Central memory CD4-positive, alpha-beta T cell (primary cell): ENCODE data around the gene FLOT2.
A peak's percentile ranks its signal among the peaks of the same experiment; 100 is the strongest.
"Not testable (repeated sequence)": the region's sequence is repeated elsewhere in the genome, so short reads cannot be mapped to it uniquely, and the experiment has no call there.

Experiments used
- DNase-seq: peaks from one replicate; pipeline ENCODE4 v3.0.0; 2022

Gene FLOT2

DNA sequence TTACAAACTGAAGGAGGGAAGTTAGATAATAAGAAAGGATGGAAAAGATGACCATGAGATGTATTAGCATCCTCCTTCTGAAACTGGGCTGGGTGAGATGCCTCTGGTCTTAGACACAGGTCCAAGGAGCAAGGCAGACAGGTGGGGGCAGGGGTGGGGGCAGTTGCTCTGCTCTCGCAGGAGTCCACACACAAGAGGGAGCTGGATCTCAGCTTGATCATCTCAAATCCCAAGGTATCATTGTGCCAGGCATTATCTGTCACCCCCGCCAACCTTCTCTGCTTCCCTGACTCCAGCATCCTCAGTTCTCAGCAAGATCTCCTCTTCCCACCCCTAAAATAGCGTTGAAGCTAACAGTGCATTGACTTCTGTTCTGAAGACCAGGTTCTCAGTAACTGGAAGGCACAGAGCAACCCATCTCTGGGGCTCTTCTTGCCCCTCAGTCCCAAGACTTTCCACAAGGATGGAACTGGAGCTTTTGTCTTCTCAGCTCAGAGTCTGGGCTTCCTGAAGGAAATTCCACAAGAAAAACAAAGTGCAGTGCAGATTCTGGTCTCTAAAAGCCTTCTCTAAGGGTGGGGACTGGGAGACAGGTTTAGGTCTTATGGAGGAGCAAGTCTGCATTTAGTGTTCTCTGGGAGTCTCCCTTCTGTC lies 1.6 kb downstream of the FLOT2 start:
- DNase-seq, result no peak

GRCh38 chr17:28893248-28894183 lies 4.0 kb downstream of the FLOT2 start:
- peak; percentile 32 for DNase-seq

DNA sequence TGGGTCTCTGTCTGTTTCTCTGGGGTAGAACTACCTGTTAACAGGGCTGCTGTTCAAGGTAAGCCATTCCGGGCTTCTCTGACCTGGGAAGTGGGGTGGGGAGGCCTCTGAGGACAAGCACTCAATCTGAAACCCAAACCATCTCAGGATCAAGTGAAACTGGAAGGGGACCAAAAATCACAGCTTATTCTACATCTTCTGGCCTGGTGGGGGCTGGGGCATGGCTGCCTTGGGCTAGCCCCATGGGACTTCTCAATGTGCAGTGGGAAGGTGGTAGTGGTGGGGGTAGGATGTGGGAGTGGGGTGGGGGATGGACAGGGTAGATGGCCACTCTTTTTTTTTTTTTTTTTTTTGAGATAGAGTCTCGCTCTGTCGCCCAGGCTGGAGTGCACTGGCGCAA lies 5.5 kb downstream of the FLOT2 start:
- no peak for DNase-seq

DNA sequence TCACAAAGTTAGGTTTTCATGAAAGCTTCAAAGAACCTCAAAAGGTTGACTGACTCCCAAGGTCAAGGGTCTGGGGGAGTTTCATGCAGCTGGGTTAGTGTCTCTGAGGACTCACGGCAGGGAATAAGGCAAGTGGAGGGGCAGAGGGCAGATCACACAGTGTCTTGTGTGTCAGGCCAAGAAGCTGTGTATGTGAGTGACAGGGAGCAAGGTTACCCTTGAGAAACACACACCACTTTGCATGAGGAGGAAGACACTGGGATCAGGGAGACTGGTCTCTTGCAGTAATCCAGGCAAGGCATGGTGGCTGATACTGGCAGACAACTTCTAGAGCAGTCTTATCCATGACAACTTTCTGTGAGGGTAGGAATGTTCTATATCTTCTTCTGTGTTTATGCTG lies 6.3 kb downstream of the FLOT2 start:
- DNase-seq, result no peak

DNA sequence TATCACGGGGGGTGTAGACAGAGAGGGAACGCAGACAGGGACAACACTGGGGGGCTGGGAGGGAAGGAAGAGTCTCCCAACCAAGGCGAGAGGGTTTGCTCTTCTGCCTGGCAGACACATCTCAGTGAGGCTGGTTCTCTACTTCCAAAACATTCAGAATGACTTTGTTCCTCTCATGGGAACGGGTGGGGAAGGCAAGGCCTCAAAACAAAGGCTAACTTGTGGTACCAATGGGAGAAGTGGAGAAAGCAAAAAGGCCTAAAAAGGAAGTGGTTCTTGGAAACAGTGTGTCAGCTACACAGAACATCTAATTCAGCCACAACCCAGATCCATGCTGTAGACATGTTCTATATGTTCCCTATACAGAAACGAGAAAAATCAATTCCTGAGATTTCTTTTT lies 7.5 kb downstream of the FLOT2 start:
- no peak for DNase-seq

DNA sequence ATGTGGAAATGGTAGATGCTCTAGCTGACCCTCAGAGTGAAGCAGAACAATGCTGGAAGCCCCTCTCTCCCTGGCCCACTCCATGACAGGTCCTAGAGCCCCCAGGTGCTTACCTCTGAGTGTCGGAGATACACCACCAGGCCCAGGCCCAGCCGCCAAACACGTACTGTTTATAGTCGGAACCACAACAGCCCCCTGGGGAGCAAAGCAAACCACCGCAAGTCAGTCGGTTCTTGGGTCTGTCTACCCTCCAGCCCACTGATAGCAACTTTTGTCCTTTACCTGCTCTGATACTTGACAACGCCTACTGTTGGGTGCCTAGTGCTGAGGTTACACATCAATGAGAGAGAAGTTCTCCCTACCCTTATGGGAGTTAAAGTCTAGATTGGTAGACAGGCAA lies 8.7 kb downstream of the FLOT2 start:
- DNase-seq, result no peak

DNA sequence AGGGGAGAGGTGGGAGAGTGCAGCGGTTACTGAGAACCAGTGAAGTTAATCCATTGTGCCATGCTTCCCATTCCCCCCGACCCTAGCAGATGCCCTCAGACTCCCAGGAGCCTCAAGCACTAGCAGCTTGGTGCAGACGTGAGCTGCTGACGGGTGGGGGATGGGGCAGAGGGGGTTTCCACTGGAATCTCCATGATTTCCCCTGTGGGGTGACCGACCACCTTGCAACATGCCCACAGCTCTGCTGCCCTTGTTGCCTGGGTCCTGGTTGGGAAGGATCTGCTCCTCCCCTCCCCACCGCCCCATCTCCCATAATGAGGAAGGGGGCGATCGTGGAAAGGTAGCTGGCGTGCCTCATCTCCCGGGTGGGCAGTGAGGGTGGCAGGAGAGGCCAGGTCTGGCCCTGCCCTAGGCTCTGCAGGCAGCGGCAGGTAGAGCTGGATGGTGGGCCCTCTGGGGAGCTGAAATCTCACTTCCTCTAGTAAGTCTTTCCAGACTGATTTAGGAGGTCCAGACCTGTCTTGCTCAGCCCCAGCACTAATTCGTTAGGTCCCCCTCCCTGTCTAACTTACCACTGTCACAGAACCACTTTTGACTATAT lies 9.6 kb downstream of the FLOT2 start:
- DNase-seq, result no peak

- DNase-seq, result no peak
Measured at GRCh38 chr17:28885951-28886350, 11.6 kb downstream of the FLOT2 start.

DNA sequence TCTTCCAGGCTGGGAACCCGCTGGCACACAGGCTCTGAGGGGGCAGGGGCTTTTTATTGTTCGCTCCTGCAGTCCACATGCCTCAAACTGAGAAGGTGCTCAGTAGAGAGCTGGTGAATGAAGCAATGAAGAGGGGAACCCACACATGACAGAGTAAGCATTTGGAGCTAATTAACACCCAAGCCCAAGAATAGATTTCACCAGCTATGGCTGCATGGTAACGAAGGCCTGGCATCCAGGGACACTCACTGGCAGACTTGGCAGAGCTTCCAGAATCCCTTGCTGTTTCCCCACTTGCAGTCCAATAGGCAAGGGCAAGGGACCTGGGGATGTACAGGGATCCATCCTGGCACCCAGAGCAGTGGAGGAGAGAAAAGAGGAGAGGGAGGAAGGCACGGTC lies 12.2 kb downstream of the FLOT2 start:
- DNase-seq, result no peak

DNA sequence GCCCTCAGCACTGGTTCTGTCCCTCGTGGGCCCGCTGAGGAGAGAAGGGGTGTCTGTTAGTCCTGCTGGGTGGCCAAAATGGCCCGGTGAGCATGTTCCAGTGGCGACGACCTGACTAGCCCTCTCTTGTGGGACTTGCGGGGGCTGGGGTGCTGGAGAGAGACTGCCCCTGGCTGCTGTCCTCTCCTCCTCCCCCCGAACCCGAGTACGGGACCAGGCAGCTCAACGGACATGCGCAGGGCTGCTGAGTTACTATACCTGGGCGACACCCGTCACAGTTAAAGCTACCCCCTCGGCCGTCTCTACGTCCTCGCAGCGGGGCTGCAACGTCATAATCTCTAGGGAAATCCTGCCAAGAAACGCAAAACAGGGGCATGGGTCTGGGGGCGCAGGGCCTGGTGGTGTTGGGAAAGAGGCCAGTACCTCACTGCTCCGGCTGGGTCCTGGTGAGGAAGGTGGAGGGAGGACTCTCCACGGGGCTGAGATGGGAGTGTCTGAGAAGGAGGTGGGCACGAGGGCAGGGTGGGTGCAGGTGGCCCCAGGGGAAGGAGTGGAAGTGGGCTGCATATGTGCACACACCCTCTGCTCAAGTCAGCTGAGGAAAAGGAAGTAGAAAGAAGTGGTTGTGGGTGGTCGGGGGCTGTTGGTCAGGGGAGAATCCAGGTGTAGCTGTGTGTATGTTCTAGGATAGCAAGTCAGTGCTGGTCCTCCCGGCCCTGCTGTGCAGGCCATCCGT lies 13.4 kb downstream of the FLOT2 start:
- no peak for DNase-seq

DNA sequence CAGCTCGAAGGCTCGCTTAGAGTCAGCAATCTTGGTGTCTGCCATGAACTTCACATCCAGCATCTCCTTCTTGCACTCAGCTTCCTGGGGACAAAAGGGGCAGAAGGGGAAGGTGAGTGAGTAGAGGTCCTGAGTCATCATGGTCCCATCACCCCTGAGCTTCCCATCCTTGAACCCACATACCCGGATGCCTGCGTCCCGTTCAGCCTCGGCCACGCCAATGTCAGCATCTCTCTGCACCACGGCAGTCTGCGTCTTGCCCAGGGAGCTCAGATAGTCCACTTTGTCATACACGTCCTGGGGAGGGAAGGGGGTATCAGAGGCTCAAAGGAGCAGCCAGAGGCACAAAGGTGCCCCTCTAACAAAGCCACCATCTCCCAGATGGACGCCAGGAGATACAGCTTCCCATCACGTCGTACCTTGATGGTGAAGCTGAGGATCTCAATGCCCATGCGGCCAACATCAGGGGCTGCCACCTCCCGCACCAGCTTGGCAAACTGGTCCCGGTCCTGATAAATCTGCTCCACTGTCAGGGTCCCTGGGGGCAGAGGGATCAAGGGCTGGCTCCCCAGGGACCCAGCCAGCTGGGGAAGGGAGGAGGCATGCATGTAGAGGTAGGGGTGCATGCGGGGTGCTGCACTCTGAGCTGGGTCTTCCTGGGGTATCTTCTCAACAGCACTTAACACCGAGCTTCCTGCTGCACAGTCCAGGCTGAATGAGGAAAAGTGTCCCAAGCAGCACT lies 15.2 kb downstream of the FLOT2 start:
- DNase-seq, result no peak

DNA sequence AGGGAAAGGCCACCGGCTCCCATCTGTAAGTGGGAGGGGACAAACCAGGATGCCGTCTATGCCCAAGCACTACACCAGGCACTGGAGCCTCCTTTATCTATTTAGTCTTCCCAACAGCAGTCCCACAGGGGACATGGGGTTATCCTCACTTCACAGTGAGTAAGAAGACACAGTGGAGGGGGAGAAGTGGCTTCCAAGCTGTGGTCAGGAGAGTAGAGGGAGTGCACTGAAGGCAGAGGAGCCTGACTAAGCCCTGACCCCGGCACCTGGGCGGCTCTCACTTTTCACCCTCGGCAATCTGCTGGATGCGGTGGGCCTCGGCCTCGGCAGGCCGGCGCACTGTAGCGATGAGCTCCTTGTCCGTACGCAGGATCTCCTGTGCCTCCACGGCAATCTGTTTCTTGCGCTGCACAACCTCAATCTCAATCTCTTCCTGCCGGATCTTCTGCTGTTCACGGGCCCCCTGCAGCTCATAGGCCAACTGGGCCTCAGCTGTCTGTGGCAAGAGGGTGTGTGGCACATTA lies 15.9 kb downstream of the FLOT2 start:
- no peak for DNase-seq

- no peak for DNase-seq
Measured at GRCh38 chr17:28880572-28880945, 17.0 kb downstream of the FLOT2 start.

- DNase-seq, result no peak
Measured at GRCh38 chr17:28879886-28880571, 17.5 kb downstream of the FLOT2 start.

DNA sequence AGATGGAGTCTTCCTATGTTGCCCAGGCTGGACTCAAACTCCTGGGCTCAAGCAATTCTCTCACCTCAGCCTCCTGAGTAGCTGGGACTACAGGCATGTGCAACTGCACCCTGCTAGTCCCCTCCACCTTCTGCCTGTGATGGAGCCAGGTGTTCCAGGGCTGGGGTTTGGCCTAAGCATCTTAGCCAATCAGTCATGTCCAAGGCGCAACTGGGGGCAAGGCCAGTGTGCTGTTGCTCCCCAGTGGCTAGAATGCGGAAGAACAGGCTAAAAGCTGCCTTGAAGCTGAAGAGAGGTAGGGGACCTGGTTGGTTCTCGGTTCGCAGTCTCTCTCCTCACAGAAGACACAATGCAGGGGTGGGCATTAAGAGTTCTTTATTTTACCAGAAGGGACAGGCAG lies 18.6 kb downstream of the FLOT2 start:
- no peak for DNase-seq

- DNase-seq, result no peak
Measured at GRCh38 chr17:28878158-28878910, 19.2 kb downstream of the FLOT2 start.

- DNase-seq, result not testable (repeated sequence)
Measured at GRCh38 chr17:28877150-28877711, 20.3 kb downstream of the FLOT2 start.

GRCh38 chr17:28875848-28876550 lies 21.5 kb downstream of the FLOT2 start:
- DNase-seq, result no peak

DNA sequence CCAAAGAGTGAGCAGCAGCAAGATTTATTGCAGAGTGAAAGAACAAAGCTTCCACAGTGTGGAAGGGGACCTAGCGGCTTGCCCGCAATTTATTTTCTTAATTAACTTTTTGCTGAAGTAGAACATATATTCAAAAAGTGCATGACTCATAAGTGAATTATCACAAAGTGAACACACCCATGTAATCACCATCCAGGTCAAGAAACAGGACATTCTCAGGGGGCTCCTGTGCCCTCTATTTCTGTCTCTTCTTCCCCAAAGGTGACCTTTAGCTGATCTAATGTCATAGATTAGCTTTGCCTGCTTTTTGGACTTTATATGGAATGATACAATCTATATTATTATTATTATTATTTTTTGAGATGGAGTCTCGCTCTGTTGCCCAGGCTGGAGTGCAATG lies 22.8 kb downstream of the FLOT2 start:
- no peak for DNase-seq

DNA sequence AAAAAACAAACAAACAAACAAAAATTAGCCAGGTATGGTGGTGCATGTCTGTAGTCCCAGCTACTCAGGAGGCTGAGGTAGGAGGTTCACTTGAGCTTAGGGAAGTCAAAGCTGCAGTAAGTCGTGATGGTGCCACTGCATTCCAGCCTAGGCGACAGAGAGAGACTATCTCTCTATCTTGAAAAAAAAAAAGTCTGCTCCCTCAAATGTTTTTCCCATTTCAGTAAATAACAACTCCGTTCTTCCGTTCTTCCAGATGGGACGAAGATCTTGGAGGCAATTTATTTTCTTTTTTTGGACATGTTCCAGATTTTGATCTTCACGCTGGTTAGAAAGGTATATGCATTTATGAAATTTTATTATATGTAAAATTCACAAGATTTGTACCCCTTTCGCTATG lies 23.7 kb downstream of the FLOT2 start:
- DNase-seq, result no peak
